ENCODE measurements around the gene DYRK1A.

DNA sequence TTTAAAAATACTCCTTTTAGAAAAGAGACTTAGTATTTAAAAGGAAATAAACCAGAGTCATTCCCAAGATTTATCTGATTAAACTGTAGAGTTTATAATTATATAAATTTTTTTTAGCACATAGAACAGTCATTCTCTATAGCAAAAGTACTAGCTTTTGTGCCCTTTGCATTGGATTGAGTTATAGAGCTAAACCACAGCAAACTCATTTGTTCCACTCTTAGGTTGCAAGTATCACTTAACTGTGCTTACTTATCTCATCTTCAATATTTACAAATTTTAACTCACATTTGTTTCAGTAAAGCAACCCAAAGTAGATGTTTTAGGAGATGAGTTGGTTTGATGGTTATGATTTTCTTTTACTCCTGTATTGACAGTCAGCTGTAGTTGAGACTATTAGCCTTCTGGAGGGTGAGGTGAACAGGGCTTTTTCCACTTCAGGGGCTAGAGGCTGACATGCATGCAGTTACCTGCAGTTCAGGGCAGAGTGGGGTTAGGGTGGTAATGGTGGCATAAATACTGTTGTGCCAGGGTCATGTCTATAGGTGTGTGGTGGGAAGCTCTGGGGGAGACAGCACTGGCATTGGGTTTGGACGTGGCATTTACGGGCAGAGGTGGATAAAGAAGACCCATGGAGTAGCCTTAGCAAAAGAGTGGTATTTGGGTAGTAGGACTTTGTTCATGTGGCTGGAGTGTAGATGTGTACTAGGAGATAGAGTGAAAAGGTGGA, 42.1 kb downstream of the DYRK1A start:
- TF ChIP-seq, protein P1, sequence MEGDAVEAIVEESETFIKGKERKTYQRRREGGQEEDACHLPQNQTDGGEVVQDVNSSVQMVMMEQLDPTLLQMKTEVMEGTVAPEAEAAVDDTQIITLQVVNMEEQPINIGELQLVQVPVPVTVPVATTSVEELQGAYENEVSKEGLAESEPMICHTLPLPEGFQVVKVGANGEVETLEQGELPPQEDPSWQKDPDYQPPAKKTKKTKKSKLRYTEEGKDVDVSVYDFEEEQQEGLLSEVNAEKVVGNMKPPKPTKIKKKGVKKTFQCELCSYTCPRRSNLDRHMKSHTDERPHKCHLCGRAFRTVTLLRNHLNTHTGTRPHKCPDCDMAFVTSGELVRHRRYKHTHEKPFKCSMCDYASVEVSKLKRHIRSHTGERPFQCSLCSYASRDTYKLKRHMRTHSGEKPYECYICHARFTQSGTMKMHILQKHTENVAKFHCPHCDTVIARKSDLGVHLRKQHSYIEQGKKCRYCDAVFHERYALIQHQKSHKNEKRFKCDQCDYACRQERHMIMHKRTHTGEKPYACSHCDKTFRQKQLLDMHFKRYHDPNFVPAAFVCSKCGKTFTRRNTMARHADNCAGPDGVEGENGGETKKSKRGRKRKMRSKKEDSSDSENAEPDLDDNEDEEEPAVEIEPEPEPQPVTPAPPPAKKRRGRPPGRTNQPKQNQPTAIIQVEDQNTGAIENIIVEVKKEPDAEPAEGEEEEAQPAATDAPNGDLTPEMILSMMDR (IDR thresholded peaks at IDR 0.05): no peak
- no peak for TF ChIP-seq POLR2A (IDR thresholded peaks at IDR 0.05)

Data from heart left ventricle (tissue), 13 donors.